PC-3 (cell line): ENCODE data around the gene ZFYVE28. TPM values are rescaled to one million over a fixed set of nuclear protein-coding genes. Genes with fewer than 3 reads are reported as not detected.

ENCODE experiments used
- ATAC-seq: fragments of 200-7000 bp; cut with Tn5 transposase; 2 replicates; pipeline ENCODE4 v1.9.1; 2020; ENCODE audit warnings: mild to moderate bottlenecking, moderate library complexity
- BruUV-seq: library from RNA; stranded (reverse); fragments of 400-500 nt; replicated peaks from 2 replicates; lab custom pipeline; 2021; lab: Mats Ljungman, UMichigan
- CTCF ChIA-PET: fragments of 300-600 bp; sonication (Branson Sonifier 250); formaldehyde crosslinking; loops from one replicate; lab custom pipeline; 2022; ENCODE audit warnings: antibody characterized with exemption; lab: Charles Lee
- POLR2A ChIA-PET: fragments of 300-600 bp; sonication (Branson Sonifier 250); formaldehyde crosslinking; loops from one replicate; lab custom pipeline; 2022; ENCODE audit warnings: antibody characterized with exemption; ENCODE audit not compliant: unreplicated experiment; lab: Charles Lee
- DNase-seq: peaks from one replicate; pipeline ENCODE4 v3.0.0-alpha.2; 2015
- H2AFZ ChIP-seq: fragments of 300-600 bp; sonication (generic); 2 replicates; pipeline ENCODE4 v1.6.0; 2016; ENCODE audit warnings: antibody characterized with exemption, low read length
- H3F3A ChIP-seq: fragments of 300-600 bp; sonication (generic); one replicate; pipeline ENCODE4 v1.6.0; 2017; ENCODE audit warnings: antibody characterized with exemption, low read length, control low read depth, mild to moderate bottlenecking; ENCODE audit not compliant: unreplicated experiment
- H3K27ac ChIP-seq: fragments of 300-600 bp; sonication (generic); 2 replicates; pipeline ENCODE4 v1.5.1; 2016; ENCODE audit warnings: mild to moderate bottlenecking, low read length
- H3K27me3 ChIP-seq: fragments of 300-600 bp; sonication (generic); 2 replicates; pipeline ENCODE4 v1.6.1; 2016; ENCODE audit warnings: low read length, mixed read lengths
- H3K36me3 ChIP-seq: fragments of 300-600 bp; sonication (generic); 2 replicates; pipeline ENCODE4 v1.6.1; 2016; ENCODE audit warnings: low read depth, mixed run types, low read length, mixed read lengths
- H3K4me1 ChIP-seq: fragments of 300-600 bp; sonication (generic); 2 replicates; pipeline ENCODE4 v1.5.1; 2016; ENCODE audit warnings: low read length; ENCODE audit not compliant: insufficient read depth
- H3K4me2 ChIP-seq: fragments of 300-600 bp; sonication (generic); 2 replicates; pipeline ENCODE4 v1.6.0; 2016; ENCODE audit warnings: low read length
- H3K4me3 ChIP-seq: fragments of 300-600 bp; sonication (generic); 2 replicates; pipeline ENCODE4 v1.5.1; 2016; ENCODE audit warnings: mild to moderate bottlenecking, low read length, mixed read lengths
- H3K79me2 ChIP-seq: fragments of 300-600 bp; sonication (generic); 2 replicates; pipeline ENCODE4 v1.6.1; 2017; ENCODE audit warnings: low read length, mixed read lengths
- H3K9ac ChIP-seq: fragments of 300-600 bp; sonication (generic); 2 replicates; pipeline ENCODE4 v1.6.0; 2016; ENCODE audit warnings: mild to moderate bottlenecking, low read length
- H3K9me2 ChIP-seq: fragments of 300-600 bp; sonication (generic); replicated peaks from 2 replicates; pipeline ENCODE4 v1.6.1; 2016; ENCODE audit warnings: mixed run types, low read length, mixed read lengths
- H3K9me3 ChIP-seq: fragments of 300-600 bp; sonication (generic); 2 replicates; pipeline ENCODE4 v1.6.1; 2016; ENCODE audit warnings: low read length, mixed read lengths
- H4K20me1 ChIP-seq: fragments of 300-600 bp; sonication (generic); 2 replicates; pipeline ENCODE4 v1.6.1; 2016; ENCODE audit warnings: low read length, mixed read lengths
- CTCF ChIP-seq: fragments of 300-600 bp; sonication (generic); conservative IDR thresholded peaks from 2 replicates; pipeline ENCODE4 v1.5.1; 2017; ENCODE audit warnings: antibody characterized with exemption, low read depth, mild to moderate bottlenecking, low read length
- EZH2 ChIP-seq: fragments of 300-600 bp; sonication (generic); IDR thresholded peaks from one replicate; pipeline ENCODE4 v1.6.1; 2017; ENCODE audit warnings: antibody characterized with exemption, mild to moderate bottlenecking, low read length; ENCODE audit not compliant: unreplicated experiment
- EZH2phosphoT487 ChIP-seq: fragments of 300-600 bp; sonication (generic); IDR thresholded peaks from 2 replicates; pipeline ENCODE4 v1.6.1; 2018; ENCODE audit warnings: mild to moderate bottlenecking, antibody characterized with exemption, low read length, borderline replicate concordance
- intact Hi-C: fragments of 100-400 bp; cut with micrococcal nuclease; formaldehyde crosslinking; loops from 2 replicates; pipeline ENCODE4 v1.9.0; 2023
- total RNA-seq: library from RNA; depleted of rRNA; stranded (reverse); fragments of >200 nt; gene quantifications from 2 replicates; pipeline ENCODE4 v1.2.3, GENCODE V29; 2014

ZFYVE28 gene
- total RNA-seq, 1 experiment from 2014 or later = 8.0 TPM

- Histone ChIP-seq H2AFZ (no peak overlapping the region), H3K27me3 (no peaks in the 10 kb centered on the region), H3K4me3 (no peak overlapping the region), H3K36me3 (no peaks in the 10 kb centered on the region), H3K9ac (no peak overlapping the region), H3K4me1 (no peaks in the 10 kb centered on the region), H3K9me2 (no peaks in the 10 kb centered on the region), H3F3A (no peaks in the 10 kb centered on the region), H3K9me3 (no peaks in the 10 kb centered on the region), H3K79me2 (no peaks in the 10 kb centered on the region), H3K27ac (no peak overlapping the region), H4K20me1 (no peaks in the 10 kb centered on the region), H3K4me2 (no peak overlapping the region)
- intact Hi-C loops = no loop called here
- BruUV-seq = no TSS peak
- no peak for DNase-seq
- POLR2A ChIA-PET = no interaction called here
- CTCF ChIA-PET = no interaction called here
- TF ChIP-seq EZH2 (no peak), EZH2phosphoT487 (no peak), CTCF (no peak)
- no peak for ATAC-seq
These were observed 122.5 kb downstream of the ZFYVE28 start for GRCh38 chr4:2295900-2296442.

GRCh38 chr4:2295500-2295899 is 122.9 kb downstream of the ZFYVE28 start:
- no TSS peak for BruUV-seq
- Histone ChIP-seq H3K9me3 (no peaks in the 10 kb centered on the region), H3K4me3 (no peak overlapping the region), H3K36me3 (no peaks in the 10 kb centered on the region), H3K9me2 (no peaks in the 10 kb centered on the region), H3K4me1 (no peaks in the 10 kb centered on the region), H3K9ac (no peak overlapping the region), H4K20me1 (no peaks in the 10 kb centered on the region), H3K27ac (no peak overlapping the region), H3K4me2 (no peak overlapping the region), H2AFZ (no peak overlapping the region), H3K27me3 (no peaks in the 10 kb centered on the region), H3K79me2 (no peaks in the 10 kb centered on the region), H3F3A (no peaks in the 10 kb centered on the region)
- ChIA-PET POLR2A (no interaction called here), CTCF (no interaction called here)
- no peak for ATAC-seq
- DNase-seq = no peak
- no peak for TF ChIP-seq CTCF
- intact Hi-C loops = no loop called here

GRCh38 chr4:2292646-2293108 is 125.8 kb downstream of the ZFYVE28 start:
- ATAC-seq (no peak), DNase-seq (no peak)
- no peak overlapping the region for H3K27ac ChIP-seq

More at GRCh38 chr4:2292646-2293108, 125.8 kb downstream of the ZFYVE28 start:
- H3K9me2 ChIP-seq = no peaks in the 10 kb centered on the region
- no peak overlapping the region for H3K4me2 ChIP-seq
- no peaks in the 10 kb centered on the region for H3K36me3 ChIP-seq
- H3K4me3 ChIP-seq = no peak overlapping the region
- H3K27me3 ChIP-seq = no peaks in the 10 kb centered on the region
- intact Hi-C loops = no loop called here
- no peak overlapping the region for H3K9ac ChIP-seq
- no peak for TF ChIP-seq CTCF
- no peak for TF ChIP-seq EZH2
- TF ChIP-seq EZH2phosphoT487 = no peak
- no peak overlapping the region for H2AFZ ChIP-seq
- H3K4me1 ChIP-seq = no peaks in the 10 kb centered on the region
- POLR2A ChIA-PET = no interaction called here
- no peaks in the 10 kb centered on the region for H4K20me1 ChIP-seq
- BruUV-seq = no TSS peak
- no peaks in the 10 kb centered on the region for H3F3A ChIP-seq
- CTCF ChIA-PET = no interaction called here
- H3K9me3 ChIP-seq = no peaks in the 10 kb centered on the region
- H3K79me2 ChIP-seq = no peaks in the 10 kb centered on the region
